HepG2 (cell line): ENCODE measurements around the gene CYP11A1. TPM values are rescaled to one million over a fixed set of nuclear protein-coding genes. Genes with fewer than 3 reads are reported as not detected.

Experiments
- ATAC-seq: fragments of 200-7000 bp; cut with Tn5 transposase; 3 replicates; pipeline ENCODE4 v1.9.1; 2020; ENCODE audit warnings: mild to moderate bottlenecking, moderate library complexity
- BruUV-seq: library from RNA; stranded (reverse); fragments of 400-500 nt; replicated peaks from 2 replicates; lab custom pipeline; 2021; lab: Mats Ljungman, UMichigan
- CTCF ChIA-PET: fragments of 300-600 bp; formaldehyde crosslinking; extraction: SDS; loops from one replicate; lab custom pipeline; 2021; ENCODE audit warnings: low total read pairs, inconsistent platforms, low intra/inter-chr PET ratio; lab: Yijun Ruan, JAX
- POLR2A ChIA-PET: fragments of 350-600 bp; sonication (Branson Sonifier 250); formaldehyde crosslinking; loops from one replicate; lab custom pipeline; 2020; ENCODE audit warnings: antibody characterized with exemption, inconsistent platforms; lab: Yijun Ruan, JAX
- DNase-seq: peaks from one replicate; pipeline ENCODE4 v3.0.0-alpha.2; 2015; ENCODE audit warnings: low spot score
- FAIRE-seq: peaks from 3 replicates; lab custom pipeline; 2011; peaks lifted over from hg19 to GRCh38; lab: Jason Lieb, UNC
- H2AFZ ChIP-seq: one replicate; pipeline ENCODE4 v1.6.1; 2011; ENCODE audit warnings: low read length, inconsistent platforms
- H3K27ac ChIP-seq: fragments of 300-600 bp; 3 replicates; pipeline ENCODE4 v1.8.0; 2011; ENCODE audit warnings: mixed run types, mild to moderate bottlenecking, mixed read lengths, low read length, inconsistent platforms; ENCODE audit not compliant: insufficient read depth; ENCODE audit errors: extremely low read length
- H3K27me3 ChIP-seq, 2 experiments: fragments of 200-600 bp in 1 of 2; 2 replicates in 1 of 2; 3 replicates in 1 of 2; pipeline versions ENCODE4 v1.6.0 to v1.8.0; 2011; ENCODE audit warnings: low read length in 2 of 2, mild to moderate bottlenecking in 2 of 2, moderate library complexity in 2 of 2, inconsistent platforms in 1 of 2; ENCODE audit not compliant: insufficient read depth in 2 of 2, control insufficient read depth in 1 of 2
- H3K36me3 ChIP-seq, 2 experiments: fragments of 200-600 bp in 1 of 2; replicated peaks in 1 of 2; 2 replicates in 1 of 2; 3 replicates in 1 of 2; pipeline versions ENCODE4 v1.5.1 to v1.8.0; 2011; ENCODE audit warnings: low read length in 2 of 2, inconsistent platforms in 1 of 2; ENCODE audit not compliant: insufficient read depth in 2 of 2, control insufficient read depth in 1 of 2
- H3K4me1 ChIP-seq: 2 replicates; pipeline ENCODE4 v1.5.1; 2012; ENCODE audit warnings: low read length, inconsistent platforms; ENCODE audit not compliant: insufficient read depth
- H3K4me2 ChIP-seq: 2 replicates; pipeline ENCODE4 v1.6.0; 2011; ENCODE audit warnings: low read depth, low read length, inconsistent platforms
- H3K4me3 ChIP-seq, 3 experiments: fragments of 200-600 bp in 1 of 3; sonication (generic), shearing (Covaris generic) in 1 of 3; replicated peaks in 1 of 3; 2 replicates each; pipeline ENCODE4 v1.5.1; 2011 to 2016; ENCODE audit warnings: low read length in 3 of 3, inconsistent platforms in 2 of 3, low read depth in 2 of 3, mild to moderate bottlenecking in 2 of 3, control low read depth in 1 of 3, mixed read lengths in 1 of 3; ENCODE audit not compliant: insufficient read depth in 1 of 3
- H3K79me2 ChIP-seq: one replicate; pipeline ENCODE4 v1.6.1; 2011; ENCODE audit warnings: low read length, inconsistent platforms; ENCODE audit not compliant: insufficient read depth
- H3K9ac ChIP-seq: 2 replicates; pipeline ENCODE4 v1.6.0; 2011; ENCODE audit warnings: mild to moderate bottlenecking, low read depth, low read length, inconsistent platforms; ENCODE audit not compliant: insufficient read depth
- H3K9me3 ChIP-seq: 2 replicates; pipeline ENCODE4 v1.5.1; 2012; ENCODE audit warnings: mild to moderate bottlenecking, low read length
- H4K20me1 ChIP-seq: 2 replicates; pipeline ENCODE4 v1.6.0; 2011; ENCODE audit warnings: inconsistent platforms, mild to moderate bottlenecking, low read length, moderate library complexity; ENCODE audit not compliant: insufficient read depth
- AGO2 ChIP-seq: fragments of 200-400 bp; formaldehyde crosslinking; optimal IDR thresholded peaks from 2 replicates; pipeline ENCODE3; 2017; ENCODE audit warnings: mild to moderate bottlenecking, low read depth, low read length, moderate library complexity
- NBN ChIP-seq: fragments of 450-650 bp; conservative IDR thresholded peaks from 2 replicates; pipeline ENCODE4 v1.6.1; 2017
- NFKB2 ChIP-seq: sonication (generic); formaldehyde crosslinking; IDR thresholded peaks from 2 replicates; pipeline ENCODE4 v1.4.0; 2020; ENCODE audit warnings: missing genetic modification reagents, borderline replicate concordance
- POLR2AphosphoS5 ChIP-seq: IDR thresholded peaks from 2 replicates; pipeline ENCODE4 v1.6.1; 2012; ENCODE audit warnings: low read depth, low read length
- POLR2G ChIP-seq: fragments of 200-400 bp; formaldehyde crosslinking; IDR thresholded peaks from 2 replicates; pipeline ENCODE4 v1.6.1; 2018; ENCODE audit warnings: mild to moderate bottlenecking, low read depth, low read length, moderate library complexity
- RARA ChIP-seq: IDR thresholded peaks from 2 replicates; pipeline ENCODE4 v1.6.1; 2016; ENCODE audit warnings: missing genetic modification reagents, missing compliant biosample characterization
- RBM22 ChIP-seq: fragments of 200-400 bp; formaldehyde crosslinking; optimal IDR thresholded peaks from 2 replicates; pipeline ENCODE3; 2017; ENCODE audit warnings: mild to moderate bottlenecking, low read length, moderate library complexity
- SIN3A ChIP-seq: IDR thresholded peaks from 2 replicates; pipeline ENCODE4 v1.6.1; 2011; ENCODE audit warnings: low read depth, mild to moderate bottlenecking, control low read depth, low read length, borderline replicate concordance
- SMAD9 ChIP-seq: sonication (generic); formaldehyde crosslinking; IDR thresholded peaks from 2 replicates; pipeline ENCODE4 v1.5.1; 2020; ENCODE audit warnings: mild to moderate bottlenecking, missing genetic modification reagents
- ZNF274 ChIP-seq: sonication (generic); formaldehyde crosslinking; IDR thresholded peaks from 2 replicates; pipeline ENCODE4 v1.5.1; 2020; ENCODE audit warnings: mild to moderate bottlenecking, missing genetic modification reagents
- ZNF362 ChIP-seq: sonication (generic); formaldehyde crosslinking; IDR thresholded peaks from 2 replicates; pipeline ENCODE4 v1.4.0; 2020; ENCODE audit warnings: missing genetic modification reagents, mild to moderate bottlenecking, borderline replicate concordance
- ZNF589 ChIP-seq: sonication (generic); formaldehyde crosslinking; conservative IDR thresholded peaks from 2 replicates; pipeline ENCODE4 v1.8.0; 2022; ENCODE audit warnings: mild to moderate bottlenecking, moderate library complexity, missing genetic modification reagents
- WGBS: methylation state at CpG from one replicate; pipeline ENCODE4 v1.1.6; 2017; ENCODE audit warnings: low lambda C conversion rate; 5-methylcytosine and 5-hydroxymethylcytosine counted together
- in situ Hi-C: cut with HindIII; loops from 2 replicates; pipeline ENCODE4 v1.10.0; 2017; ENCODE audit warnings: low pct_unique_long_range_greater_than_20kb; ENCODE audit not compliant: extremely low pct_ligation_motif_present
- intact Hi-C: fragments of 100-400 bp; cut with micrococcal nuclease; formaldehyde crosslinking; loops from one replicate; pipeline ENCODE4 v1.10.0; 2022; ENCODE audit not compliant: unreplicated experiment
- polyA plus RNA-seq, 8 experiments: library from polyadenylated mRNA; depleted of rRNA in 3 of 8; stranded (reverse) in 7 of 8; unstranded in 1 of 8; fragments of >200 nt; fragmentation: Illumina TruSeq in 4 of 8; extraction: Trizol in 4 of 8; gene quantifications; 2 replicates each; pipeline versions ENCODE4 v1.2.1 to v1.2.3, GENCODE V29; 2011 to 2016; ENCODE audit warnings: low read depth in 4 of 8, missing spikeins in 1 of 8, mixed read lengths in 1 of 8; ENCODE audit not compliant: insufficient read depth in 1 of 8
- total RNA-seq, 5 experiments: library from RNA; depleted of rRNA; stranded (reverse); fragments of >200 nt; fragmentation: Illumina TruSeq; extraction: Trizol; gene quantifications; 2 replicates each; pipeline ENCODE4 v1.2.3, GENCODE V29; 2016; ENCODE audit warnings: low read depth in 1 of 5

The CYP11A1 gene
- total and polyA plus RNA-seq, 2 of the 13 experiments (the other 11 are each of a cell fraction or from before 2014, with no cell fraction given): 0.66 to 0.92 TPM

GRCh38 chr15:74409225-74409624 is 41.8 kb upstream of the CYP11A1 start:
- BruUV-seq: no TSS peak
- POLR2A ChIA-PET: interaction anchor here (0.8 to 1.2 kb wide), 4 partner anchors 13 to 34 kb away, joined by 3 to 5 read pairs (median 4); no protein-coding TSS in a partner anchor
- FAIRE-seq: no peak

GRCh38 chr15:74408815-74409214 is 41.4 kb upstream of the CYP11A1 start:
- in situ Hi-C loops (no loop called here), intact Hi-C loops (no loop called here)
- Histone ChIP-seq H3K4me3 (no peak overlapping the region), H3K79me2 (no peaks in the 10 kb centered on the region), H3K27me3 (peaks cover 1 to 9% of the 10 kb centered on the region in 2 experiments; a peak in 2 of 5 replicates), H3K9ac (no peak overlapping the region), H3K9me3 (no peaks in the 10 kb centered on the region), H2AFZ (no peak overlapping the region), H4K20me1 (no peaks in the 10 kb centered on the region), H3K27ac (no peak overlapping the region), H3K36me3 (peaks cover 13 to 35% of the 10 kb centered on the region in 2 experiments; a peak in 4 of 5 replicates), H3K4me2 (no peak overlapping the region), H3K4me1 (peaks cover 34% of the 10 kb centered on the region)
- WGBS: 68% methylated on average over 6 of the region's 7 CpGs
- no peak for TF ChIP-seq ZNF362
- no peak for TF ChIP-seq ZNF589 (CRISPR knock-in tag)
- TF ChIP-seq SMAD9: no peak
- TF ChIP-seq POLR2AphosphoS5: peak; percentile 21; the same call in 1 of the 2 replicates
- TF ChIP-seq RARA (CRISPR knock-in tag): no peak
- TF ChIP-seq RBM22: peak; percentile 91
- TF ChIP-seq SIN3A: no peak
- peak; percentile 84 for TF ChIP-seq AGO2
- TF ChIP-seq NBN: no peak
- ATAC-seq (no peak), DNase-seq (no peak), FAIRE-seq (no peak)
- ChIA-PET POLR2A (interaction anchor here (0.8 to 1.2 kb wide), 3 partner anchors 18 to 34 kb away, joined by 3 to 4 read pairs (median 3); no protein-coding TSS in a partner anchor), CTCF (no interaction called here)
- no TSS peak for BruUV-seq

More at GRCh38 chr15:74409225-74409624, 41.8 kb upstream of the CYP11A1 start:
- Histone ChIP-seq H2AFZ (no peak overlapping the region), H4K20me1 (no peaks in the 10 kb centered on the region), H3K9me3 (no peaks in the 10 kb centered on the region), H3K27me3 (peaks cover 1 to 9% of the 10 kb centered on the region in 2 experiments; a peak in 2 of 5 replicates)
- ATAC-seq: no peak
- in situ Hi-C loops: no loop called here
- TF ChIP-seq POLR2G (0 out of 2 replicates have a peak, but pooled peaks have one; percentile 32), ZNF274 (no peak), NFKB2 (no peak), AGO2 (peak; percentile 61)
- TF ChIP-seq, all 625 proteins: peak for 2
- H3K36me3 ChIP-seq: peaks cover 14 to 39% of the 10 kb centered on the region in 2 experiments; a peak in 4 of 5 replicates
- no peak overlapping the region for H3K27ac ChIP-seq
- WGBS: 82% methylated on average over 7 of the region's 7 CpGs
- no peak overlapping the region for H3K4me3 ChIP-seq
- DNase-seq: no peak
- H3K9ac ChIP-seq: no peak overlapping the region
- H3K79me2 ChIP-seq: no peaks in the 10 kb centered on the region
- intact Hi-C loops: no loop called here
- H3K4me1 ChIP-seq: peaks cover 29% of the 10 kb centered on the region
- H3K4me2 ChIP-seq: no peak overlapping the region
- CTCF ChIA-PET: no interaction called here
